Testis (tissue), 3 donors: ENCODE measurements around the gene IFTAP. TPM values are rescaled to one million over a fixed set of nuclear protein-coding genes. Genes with fewer than 3 reads are reported as not detected.

Experiments
- DNase-seq: peaks from one replicate; pipeline ENCODE4 v3.0.0-alpha.2; 2019
- H3K27ac ChIP-seq, 2 donors: fragments of 200-600 bp; sonication (generic); one replicate each; pipeline ENCODE4 v1.5.1; 2019
- H3K27me3 ChIP-seq: fragments of 200-600 bp; sonication (generic); one replicate; pipeline ENCODE4 v1.5.1; 2019
- H3K36me3 ChIP-seq: fragments of 200-600 bp; sonication (generic); one replicate; pipeline ENCODE4 v1.5.1; 2017; ENCODE audit warnings: low read depth; ENCODE audit errors: missing control alignments
- H3K4me1 ChIP-seq: fragments of 200-600 bp; sonication (generic); one replicate; pipeline ENCODE4 v1.5.1; 2019
- H3K4me3 ChIP-seq, 2 donors: fragments of 200-600 bp; sonication (generic); one replicate each; pipeline ENCODE4 v1.5.1; 2017 to 2019
- H3K9me3 ChIP-seq: fragments of 200-600 bp; sonication (generic); one replicate; pipeline ENCODE4 v1.5.1; 2017
- POLR2A ChIP-seq: fragments of 450-650 bp; IDR thresholded peaks from one replicate; pipeline ENCODE4 v1.6.1; 2017; ENCODE audit warnings: antibody characterized with exemption, mild to moderate bottlenecking, moderate library complexity
- WGBS, 2 donors: methylation state at CpG; one replicate each; pipeline ENCODE4 v1.1.5; 2018; 5-methylcytosine and 5-hydroxymethylcytosine counted together
- intact Hi-C: fragments of 100-400 bp; cut with DNase I; formaldehyde crosslinking; loops from one replicate; pipeline ENCODE4 v1.15.1; 2023; ENCODE audit warnings: low total_unique reads
- polyA plus RNA-seq: library from polyadenylated mRNA; stranded (reverse); fragments of 350-450 nt; fragmentation: Illumina TruSeq; extraction: RNeasy Lipid Tissue Mini Kit (QIAGEN cat#74804); gene quantifications from one replicate; pipeline ENCODE4 v1.2.3, GENCODE V29; 2014; ENCODE audit warnings: low read depth, low replicate concordance; ENCODE audit not compliant: insufficient read depth
- total RNA-seq, 2 donors: library from RNA; depleted of rRNA; stranded (reverse); fragments of >200 nt; gene quantifications; one replicate each; pipeline ENCODE4 v1.2.3, GENCODE V29; 2016
- TF ChIP-seq, protein P1 (sequence below), 3 experiments: fragments of 450-650 bp in 2 of 3; fragments of 200-600 bp in 1 of 3; sonication (generic) in 1 of 3; IDR thresholded peaks; one replicate each; pipeline ENCODE4 v1.5.1; 2016 to 2019; ENCODE audit warnings: antibody characterized with exemption in 3 of 3, mild to moderate bottlenecking in 2 of 3, moderate library complexity in 1 of 3

Gene IFTAP
- total and polyA plus RNA-seq, 3 donors from 2014 or later = 42.1 to 105 (median 42.4) TPM

DNA sequence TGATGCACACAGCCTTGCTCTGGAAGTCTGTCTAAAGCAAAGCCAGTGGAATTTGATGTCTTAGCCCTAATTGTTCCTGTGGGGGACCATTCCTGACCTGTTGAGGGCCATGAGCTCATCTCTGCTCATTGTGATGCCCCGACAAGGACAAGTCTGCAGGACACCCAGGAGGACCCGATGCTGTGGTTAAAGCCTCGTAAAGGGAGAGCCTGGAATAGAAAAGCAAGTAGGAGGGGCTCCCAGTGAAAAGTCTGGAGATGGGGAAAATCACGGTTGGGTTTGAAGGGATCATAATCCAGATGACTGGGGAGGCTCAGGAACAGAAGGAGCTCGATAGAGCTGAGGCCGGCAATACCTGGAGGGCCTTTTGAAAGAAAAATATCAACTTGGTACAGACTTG is 102.2 kb downstream of the IFTAP start:
- TF ChIP-seq POLR2A = no peak
- Histone ChIP-seq H3K4me1 (no peaks in the 10 kb centered on the region), H3K36me3 (no peaks in the 10 kb centered on the region)

DNA sequence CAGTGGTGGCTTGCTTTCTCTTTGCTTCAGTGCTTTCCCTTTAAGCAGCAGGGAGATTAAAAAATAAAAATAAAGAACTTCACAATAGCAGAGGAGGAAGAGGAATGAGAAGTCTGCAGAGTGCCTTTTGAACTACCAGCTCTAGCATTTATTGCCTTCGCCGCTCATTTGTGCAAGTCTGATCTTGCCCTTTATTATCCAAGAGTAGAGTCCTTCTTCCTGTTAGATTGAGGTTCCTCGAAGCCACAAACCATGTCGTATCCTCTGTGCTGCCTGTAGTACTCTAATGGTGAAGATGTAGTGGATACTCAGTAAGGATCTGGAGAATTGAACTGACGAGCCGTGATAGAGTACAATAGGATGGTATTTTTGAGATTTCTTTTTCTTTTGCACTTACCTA is 105.0 kb downstream of the IFTAP start:
- Histone ChIP-seq H3K9me3 (no peaks in the 10 kb centered on the region), H3K36me3 (no peaks in the 10 kb centered on the region), H3K27ac (no peak overlapping the region), H3K4me1 (no peaks in the 10 kb centered on the region), H3K27me3 (no peaks in the 10 kb centered on the region), H3K4me3 (no peak overlapping the region)
- no peak for DNase-seq
- WGBS, 2 donors = 79 to 84% methylated on average over 6 of the region's 6 CpGs
- TF ChIP-seq POLR2A = no peak
- TF ChIP-seq, protein P1, sequence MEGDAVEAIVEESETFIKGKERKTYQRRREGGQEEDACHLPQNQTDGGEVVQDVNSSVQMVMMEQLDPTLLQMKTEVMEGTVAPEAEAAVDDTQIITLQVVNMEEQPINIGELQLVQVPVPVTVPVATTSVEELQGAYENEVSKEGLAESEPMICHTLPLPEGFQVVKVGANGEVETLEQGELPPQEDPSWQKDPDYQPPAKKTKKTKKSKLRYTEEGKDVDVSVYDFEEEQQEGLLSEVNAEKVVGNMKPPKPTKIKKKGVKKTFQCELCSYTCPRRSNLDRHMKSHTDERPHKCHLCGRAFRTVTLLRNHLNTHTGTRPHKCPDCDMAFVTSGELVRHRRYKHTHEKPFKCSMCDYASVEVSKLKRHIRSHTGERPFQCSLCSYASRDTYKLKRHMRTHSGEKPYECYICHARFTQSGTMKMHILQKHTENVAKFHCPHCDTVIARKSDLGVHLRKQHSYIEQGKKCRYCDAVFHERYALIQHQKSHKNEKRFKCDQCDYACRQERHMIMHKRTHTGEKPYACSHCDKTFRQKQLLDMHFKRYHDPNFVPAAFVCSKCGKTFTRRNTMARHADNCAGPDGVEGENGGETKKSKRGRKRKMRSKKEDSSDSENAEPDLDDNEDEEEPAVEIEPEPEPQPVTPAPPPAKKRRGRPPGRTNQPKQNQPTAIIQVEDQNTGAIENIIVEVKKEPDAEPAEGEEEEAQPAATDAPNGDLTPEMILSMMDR (IDR thresholded peaks at IDR 0.05) = no peak
- intact Hi-C loops = no loop called here

More for the DNA sequence above, 102.2 kb downstream of the IFTAP start:
- no peaks in the 10 kb centered on the region for H3K27me3 ChIP-seq
- no peak overlapping the region for H3K27ac ChIP-seq
- 74 to 84% methylated on average over 6 of the region's 6 CpGs for WGBS, 2 donors
- no peak overlapping the region for H3K4me3 ChIP-seq
- no peak for DNase-seq
- H3K9me3 ChIP-seq = no peaks in the 10 kb centered on the region
- intact Hi-C loops = no loop called here

DNA sequence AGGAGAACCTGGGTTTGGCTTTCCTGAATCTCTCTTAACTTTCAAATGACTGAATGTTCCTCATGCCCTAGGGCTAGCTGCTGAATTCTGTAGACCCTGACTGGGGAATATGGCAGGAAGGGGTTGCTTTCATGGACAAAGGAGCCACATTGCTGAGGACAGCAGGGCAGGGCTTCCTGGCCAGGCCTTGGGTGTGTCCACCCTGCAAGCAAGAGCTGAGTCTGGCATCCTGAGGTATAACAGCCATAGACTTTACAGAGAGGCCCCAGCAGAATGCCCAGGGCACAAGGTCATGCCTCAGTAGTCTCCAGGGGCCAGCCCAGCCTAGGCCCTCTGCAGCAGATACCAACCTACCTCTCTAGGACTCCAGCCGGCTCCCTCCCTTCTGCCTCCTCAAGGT is 105.9 kb downstream of the IFTAP start:
- DNase-seq = no peak
- TF ChIP-seq, protein P1 (IDR thresholded peaks at IDR 0.05) = no peak
- TF ChIP-seq POLR2A = no peak

DNA sequence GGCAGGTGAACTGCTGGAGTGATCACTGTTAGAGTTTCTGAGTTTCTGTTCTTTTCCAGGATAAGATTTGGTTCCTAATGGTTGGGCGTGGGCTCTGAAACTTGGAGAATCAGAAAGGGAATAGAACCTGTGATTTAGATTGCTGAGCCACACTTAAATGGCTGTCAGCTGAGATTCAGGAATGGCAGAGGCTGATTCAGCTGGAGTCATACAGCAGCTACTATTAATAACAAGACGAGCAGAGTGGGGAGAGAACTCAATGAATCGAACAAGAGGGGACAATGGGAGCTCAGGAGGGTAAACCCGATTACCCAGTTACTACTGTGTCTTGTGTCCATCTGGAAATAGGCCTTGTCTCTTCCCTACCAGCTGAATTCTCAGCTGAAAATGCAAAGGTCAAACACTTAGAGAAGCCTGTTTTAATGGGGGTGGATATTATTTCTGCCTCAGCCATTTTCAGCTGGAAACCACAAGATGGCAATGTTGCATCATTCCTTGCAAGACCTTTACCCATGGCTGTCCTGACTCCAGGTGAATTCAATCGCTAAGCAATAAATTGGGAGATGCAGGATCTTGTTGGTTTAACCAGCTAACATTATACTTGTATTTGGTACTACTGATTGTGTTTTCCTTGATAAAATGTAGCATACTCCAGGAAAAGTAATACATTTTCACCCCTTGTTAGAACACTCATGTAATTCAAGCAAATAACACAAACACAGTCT is 108.2 kb downstream of the IFTAP start:
- no peaks in the 10 kb centered on the region for H3K9me3 ChIP-seq
- H3K27ac ChIP-seq = no peak overlapping the region
- H3K27me3 ChIP-seq = no peaks in the 10 kb centered on the region
- no peaks in the 10 kb centered on the region for H3K36me3 ChIP-seq
- WGBS, 2 donors = 50 to 52% methylated on average over 5 of the region's 5 CpGs
- DNase-seq = peak; percentile 41
- no peaks in the 10 kb centered on the region for H3K4me1 ChIP-seq
- H3K4me3 ChIP-seq = no peak overlapping the region
- intact Hi-C loops = loop anchor here (5.0 kb wide), 1 partner anchor 45 kb away; no protein-coding TSS in a partner anchor
- no peak for TF ChIP-seq POLR2A
- TF ChIP-seq, protein P1 (IDR thresholded peaks at IDR 0.05) = peak; percentile 52 to 79 (median 77)

More for the DNA sequence above, 105.9 kb downstream of the IFTAP start:
- intact Hi-C loops = loop anchor here (5.0 kb wide), 1 partner anchor 47 kb away; no protein-coding TSS in a partner anchor
- no peak overlapping the region for H3K27ac ChIP-seq
- no peaks in the 10 kb centered on the region for H3K4me1 ChIP-seq
- H3K4me3 ChIP-seq = no peak overlapping the region
- no peaks in the 10 kb centered on the region for H3K27me3 ChIP-seq
- H3K9me3 ChIP-seq = no peaks in the 10 kb centered on the region
- H3K36me3 ChIP-seq = no peaks in the 10 kb centered on the region
- 95% methylated on average over 1 of the region's 1 CpG; no CpG with 5 or more reads in 1 of the 2 donors for WGBS, 2 donors

DNA sequence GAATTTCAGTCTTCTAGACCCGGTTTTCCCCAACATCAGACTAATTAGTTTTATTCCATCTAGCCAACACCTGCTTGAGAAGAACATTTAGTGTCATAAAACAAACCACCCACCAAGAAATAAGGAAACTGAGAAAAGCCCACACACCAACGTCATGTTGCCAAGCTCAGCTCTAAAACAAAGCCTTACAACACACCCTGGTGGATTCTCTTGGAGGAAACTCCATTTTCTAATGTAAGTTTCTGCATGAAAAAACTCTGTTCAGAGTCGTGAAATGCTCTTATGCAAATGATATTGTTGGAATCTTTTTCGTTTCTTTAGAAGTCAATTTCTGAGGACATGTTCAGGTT is 108.7 kb downstream of the IFTAP start:
- DNase-seq = no peak
- no peaks in the 10 kb centered on the region for H3K9me3 ChIP-seq
- no peaks in the 10 kb centered on the region for H3K4me1 ChIP-seq
- intact Hi-C loops = loop anchor here (5.0 kb wide), 1 partner anchor 44 kb away; no protein-coding TSS in a partner anchor
- no peak for TF ChIP-seq POLR2A
- TF ChIP-seq, protein P1 (IDR thresholded peaks at IDR 0.05) = no peak
- 43 to 48% methylated on average over 4 of the region's 4 CpGs for WGBS, 2 donors
- H3K36me3 ChIP-seq = no peaks in the 10 kb centered on the region
- H3K27ac ChIP-seq = no peak overlapping the region
- no peaks in the 10 kb centered on the region for H3K27me3 ChIP-seq
- no peak overlapping the region for H3K4me3 ChIP-seq

Other genes starting within 250 kb of the IFTAP start
- 10 to 100 TPM; 24.0 to 26.4 TPM for gene TRAF6, start 84.2 kb upstream of the IFTAP start, total RNA-seq
- 18.8 TPM for gene TRAF6, start 84.2 kb upstream of the IFTAP start, polyA plus RNA-seq
- gene RAG1, start 26.5 kb upstream of the IFTAP start, total RNA-seq = 1 to 10 TPM; 1.5 to 3.5 TPM
- gene RAG1, start 26.5 kb upstream of the IFTAP start, polyA plus RNA-seq = 1.4 TPM
- gene RAG2, start 3.7 kb downstream of the IFTAP start, total RNA-seq = under 1 TPM; 0.25 to 0.94 TPM
- gene RAG2, start 3.7 kb downstream of the IFTAP start, polyA plus RNA-seq = 2.9 TPM